Lung (tissue), 10 donors: ENCODE data around the gene C16orf89. TPM values are rescaled to one million over a fixed set of nuclear protein-coding genes. Genes with fewer than 3 reads are reported as not detected.
A peak's percentile ranks its signal among the peaks of the same experiment; 100 is the strongest.
"Not testable (repeated sequence)": the region's sequence is repeated elsewhere in the genome, so short reads cannot be mapped to it uniquely, and the experiment has no call there.

Source experiments
- ATAC-seq: fragments of 200-7000 bp; cut with Tn5 transposase; one replicate; pipeline ENCODE4 v1.9.1; 2020; ENCODE audit warnings: moderate number of reproducible peaks; ENCODE audit not compliant: insufficient read depth, low FRiP score
- DNase-seq, 3 donors: peaks; one replicate each; pipeline ENCODE4 v3.0.0-alpha.2; 2013 to 2017
- H3K27ac ChIP-seq, 2 donors: one replicate each; pipeline ENCODE4 v1.5.1; 2013; ENCODE audit warnings: mild to moderate bottlenecking in 2 of 2, moderate library complexity in 2 of 2, control low read depth in 1 of 2, inconsistent platforms in 1 of 2, low read depth in 1 of 2, low read length in 1 of 2
- H3K27me3 ChIP-seq, 3 donors: one replicate each; pipeline ENCODE4 v1.5.1; 2013; ENCODE audit warnings: low read length in 2 of 3; ENCODE audit not compliant: control insufficient read depth in 3 of 3, insufficient read depth in 3 of 3
- H3K36me3 ChIP-seq, 4 donors: one replicate each; pipeline ENCODE4 v1.5.1; 2013; ENCODE audit warnings: low read length in 4 of 4, mild to moderate bottlenecking in 1 of 4, moderate library complexity in 1 of 4; ENCODE audit not compliant: control insufficient read depth in 4 of 4, insufficient read depth in 4 of 4
- H3K4me1 ChIP-seq, 5 donors: one replicate each; pipeline ENCODE4 v1.5.1; 2013; ENCODE audit warnings: low read length in 5 of 5, mild to moderate bottlenecking in 2 of 5, moderate library complexity in 1 of 5; ENCODE audit not compliant: control insufficient read depth in 5 of 5, insufficient read depth in 5 of 5
- H3K4me3 ChIP-seq: one replicate; pipeline ENCODE4 v1.5.1; 2013; ENCODE audit warnings: mild to moderate bottlenecking, control low read depth, moderate library complexity
- H3K9ac ChIP-seq, 2 donors: one replicate each; pipeline ENCODE4 v1.5.1; 2013; ENCODE audit warnings: low read length in 2 of 2, control low read depth in 1 of 2; ENCODE audit not compliant: insufficient read depth in 1 of 2
- H3K9me3 ChIP-seq, 4 donors: one replicate each; pipeline ENCODE4 v1.5.1; 2013; ENCODE audit warnings: low read length in 3 of 4, mild to moderate bottlenecking in 1 of 4, moderate library complexity in 1 of 4; ENCODE audit not compliant: control insufficient read depth in 4 of 4, insufficient read depth in 3 of 4
- WGBS, 2 donors: extraction: QIAGEN DNeasy Blood & Tissue Kit; methylation state at CpG; one replicate each; pipeline ENCODE4 v1.1.7; 2013; 5-methylcytosine and 5-hydroxymethylcytosine counted together
- polyA plus RNA-seq, 2 donors: library from polyadenylated mRNA; stranded (reverse); fragments of 200-250 nt; gene quantifications; one replicate each; pipeline ENCODE4 v1.2.1, GENCODE V29; 2013
- total RNA-seq, 2 donors: library from RNA; depleted of rRNA in 1 of 2; stranded (reverse); fragments of >200 nt in 1 of 2; gene quantifications; one replicate each; pipeline ENCODE4 v1.2.1, GENCODE V29; 2014 to 2021
- donor health status: Bipolar disorder and iron deficiency.
- donor health status: healthy.
- donor health status: DM: yes; HTN: yes; CAD: no.

Gene C16orf89
- total and polyA plus RNA-seq, 4 donors = 39.2 to 356 (median 97.2) TPM

DNA sequence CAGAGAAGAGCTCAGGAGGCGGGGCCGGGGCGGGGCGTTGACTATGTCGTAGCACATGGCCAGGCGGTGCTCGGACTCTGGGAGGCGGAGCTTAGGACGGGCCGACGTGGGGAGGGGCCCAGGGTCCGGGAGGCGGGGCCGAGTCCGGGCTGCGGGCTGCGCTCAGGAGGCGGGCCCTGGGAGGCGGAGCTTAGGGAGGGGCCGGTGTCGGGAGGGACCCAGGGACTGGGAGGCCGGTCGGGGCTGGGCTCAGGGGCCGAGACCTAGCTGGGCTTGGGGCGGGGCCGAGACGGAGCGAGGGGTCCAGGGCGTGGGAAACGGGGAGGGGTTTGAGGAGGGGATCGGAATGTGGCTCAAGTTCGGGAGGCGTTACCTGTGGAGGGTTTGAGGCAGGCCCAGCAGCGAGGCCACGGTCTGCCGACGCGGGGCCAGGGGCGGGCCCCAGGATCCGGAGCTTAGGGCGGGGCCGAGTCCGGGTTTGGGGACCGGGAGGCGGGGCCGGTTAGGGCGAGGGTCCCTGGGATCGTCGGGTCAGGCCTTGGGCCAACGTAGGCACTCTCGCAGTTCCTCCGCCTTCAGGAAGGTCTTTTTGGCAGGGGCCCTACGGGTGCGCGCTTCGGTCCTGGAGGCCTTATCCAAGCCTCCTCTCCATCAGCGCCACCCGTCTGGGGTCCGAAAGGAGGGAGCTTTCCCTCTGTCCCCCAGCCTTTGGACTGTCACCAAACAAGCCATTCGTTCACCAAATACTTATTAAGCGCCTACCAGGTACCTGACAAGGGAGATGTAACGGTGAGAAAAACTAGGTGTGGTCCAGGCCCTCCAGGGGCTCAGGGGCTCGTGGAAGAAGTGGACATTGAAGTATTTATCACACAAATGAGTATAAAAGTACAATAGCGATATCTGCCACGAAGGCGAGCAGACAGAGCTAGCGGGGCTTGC, 32.7 kb upstream of the C16orf89 start:
- WGBS, 2 donors = 1% methylated on average over 42 to 56 of the region's 67 CpGs
- peak overlapping the region; percentile 55 to 80 for H3K27ac ChIP-seq
- peak overlapping the region in 1 of 2 donors; percentile 61 for H3K9ac ChIP-seq

DNA sequence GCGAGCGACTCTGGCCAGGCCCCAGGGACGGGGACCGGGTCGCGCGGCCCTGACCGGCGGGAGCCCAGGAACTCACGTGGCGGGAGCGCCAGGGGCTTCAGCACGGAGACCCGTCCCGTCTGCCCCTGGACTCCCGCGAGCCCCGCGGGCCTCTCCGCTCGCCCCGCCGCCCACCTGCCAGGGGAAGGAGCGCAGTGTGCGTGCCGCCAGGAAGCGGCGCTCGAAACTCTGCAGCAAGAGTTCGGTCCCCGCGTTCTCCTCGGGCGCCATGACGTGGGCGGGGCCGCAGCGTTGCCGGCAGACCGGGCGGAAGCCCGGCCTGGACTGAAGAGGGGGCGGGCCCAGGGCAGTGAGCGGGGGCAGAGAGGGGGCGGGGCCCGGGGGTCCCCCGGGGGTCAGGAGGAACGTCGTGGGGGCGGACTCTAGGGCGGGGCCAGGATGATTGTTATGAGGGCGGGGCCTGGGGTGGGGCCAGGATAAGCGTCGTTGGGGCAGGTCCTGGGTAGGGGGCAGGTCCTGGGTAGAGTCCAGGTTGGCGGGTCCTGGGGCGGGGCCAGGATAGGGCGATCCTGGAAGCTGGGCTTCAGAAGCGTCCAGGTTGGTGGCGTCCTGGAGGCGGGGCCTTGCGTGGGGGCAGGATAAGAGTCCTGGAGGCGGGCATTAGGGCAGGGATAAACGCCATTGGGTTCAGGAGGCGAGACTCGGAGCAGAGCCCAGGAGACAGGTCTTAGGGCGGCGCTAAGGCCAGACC, 31.9 kb upstream of the C16orf89 start, which contains the start of gene EEF2KMT:
TSS of gene EEF2KMT (minus strand) at position 326 of the 751 bp plus-strand sequence. CDS start at position 270, 56 bp downstream.
- H3K4me1 ChIP-seq, H3K36me3 ChIP-seq, H3K9me3 ChIP-seq, H3K27me3 ChIP-seq: not testable (repeated sequence)
- DNase-seq (peak; percentile 99), ATAC-seq (peak; percentile 100)
- H3K9ac ChIP-seq = peak within 1 kb of the TSS in 1 of 2 donors; percentile 61
- peak within 1 kb of the TSS; percentile 52 for H3K4me3 ChIP-seq
- H3K27ac ChIP-seq = peak within 1 kb of the TSS; percentile 69 to 80
- 1% methylated on average over 57 to 67 of the region's 67 CpGs for WGBS, 2 donors

More for the DNA sequence above, 32.7 kb upstream of the C16orf89 start:
- peak overlapping the region; percentile 50 for H3K4me3 ChIP-seq
- not testable (repeated sequence) for H3K9me3 ChIP-seq, H3K36me3 ChIP-seq, ATAC-seq, H3K27me3 ChIP-seq, H3K4me1 ChIP-seq
- DNase-seq = peak; percentile 82 to 86 (median 84)

DNA sequence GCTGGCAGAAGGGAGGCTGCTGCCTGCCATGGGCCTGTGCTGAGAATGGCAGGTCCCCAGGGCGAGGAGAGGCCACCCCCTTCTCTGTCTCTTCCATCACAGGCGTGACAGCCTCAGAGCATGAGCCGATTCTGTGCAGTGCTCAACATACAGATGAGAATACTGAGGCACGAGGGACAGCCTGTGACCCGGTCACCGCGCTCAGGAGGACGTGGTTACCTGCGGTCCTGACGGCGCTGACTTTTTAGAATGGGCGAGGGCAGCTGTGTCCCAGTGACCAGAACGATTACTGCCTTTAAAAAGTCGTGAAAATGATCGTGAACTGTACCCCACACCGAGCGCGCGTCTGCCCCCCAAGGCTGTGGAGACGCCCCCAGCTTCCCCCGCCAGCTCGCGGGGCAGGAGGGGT, 31.3 kb upstream of the C16orf89 start:
- H3K9me3 ChIP-seq, H3K27me3 ChIP-seq, H3K36me3 ChIP-seq, ATAC-seq, H3K9ac ChIP-seq, H3K4me1 ChIP-seq: not testable (repeated sequence)
- DNase-seq = peak; percentile 16 to 20 (median 17)
- WGBS, 2 donors = 0 to 1% methylated on average over 23 of the region's 23 CpGs
- Histone ChIP-seq H3K4me3 (peak overlapping the region; percentile 52), H3K27ac (peak overlapping the region; percentile 46 to 69)

GRCh38 chr16:5096437-5097060, 30.8 kb upstream of the C16orf89 start:
- not testable (repeated sequence) for H3K9ac ChIP-seq, H3K9me3 ChIP-seq, H3K36me3 ChIP-seq, H3K27ac ChIP-seq, ATAC-seq, H3K4me1 ChIP-seq, H3K27me3 ChIP-seq, DNase-seq
- peak overlapping the region; percentile 52 for H3K4me3 ChIP-seq
- WGBS, 2 donors = 37 to 38% methylated on average over 6 to 7 of the region's 7 CpGs

DNA sequence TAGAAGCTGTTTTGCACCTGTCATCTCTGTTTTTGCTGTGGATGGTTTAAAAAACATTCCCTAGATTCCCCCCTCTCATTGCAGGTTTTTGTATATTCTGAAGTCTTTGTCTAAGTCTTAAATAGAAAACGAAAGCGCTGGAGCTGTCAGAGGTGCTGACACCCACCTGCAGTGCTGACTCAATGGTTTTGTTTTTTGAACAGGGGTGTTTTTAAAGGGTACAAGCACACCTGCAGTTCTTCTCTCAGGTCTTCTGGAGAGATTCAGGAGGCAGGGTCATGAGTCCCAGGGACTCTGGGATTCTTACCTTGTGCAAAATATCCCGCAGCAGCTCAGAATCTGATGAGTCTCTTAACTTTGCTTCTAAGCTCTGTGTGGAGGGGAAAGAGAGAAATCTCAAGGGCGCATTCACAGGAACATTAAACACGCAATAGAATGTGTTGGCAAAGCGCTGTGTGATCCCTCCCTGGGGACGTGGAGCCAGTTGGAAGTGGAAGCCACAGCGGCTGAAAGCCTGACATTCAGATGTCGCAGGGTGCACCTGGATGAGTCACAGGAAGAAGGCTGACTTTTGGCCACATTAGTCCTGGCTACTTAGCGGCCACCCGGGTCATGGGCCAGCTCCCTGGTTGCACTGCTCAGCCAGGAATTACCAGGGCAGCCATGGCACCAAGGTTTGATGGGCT, 29.5 kb upstream of the C16orf89 start:
- WGBS, 2 donors = 68 to 75% methylated on average over 11 of the region's 11 CpGs
- ATAC-seq, H3K27me3 ChIP-seq, DNase-seq, H3K36me3 ChIP-seq, H3K27ac ChIP-seq, H3K9me3 ChIP-seq, H3K4me1 ChIP-seq, H3K4me3 ChIP-seq, H3K9ac ChIP-seq: not testable (repeated sequence)

DNA sequence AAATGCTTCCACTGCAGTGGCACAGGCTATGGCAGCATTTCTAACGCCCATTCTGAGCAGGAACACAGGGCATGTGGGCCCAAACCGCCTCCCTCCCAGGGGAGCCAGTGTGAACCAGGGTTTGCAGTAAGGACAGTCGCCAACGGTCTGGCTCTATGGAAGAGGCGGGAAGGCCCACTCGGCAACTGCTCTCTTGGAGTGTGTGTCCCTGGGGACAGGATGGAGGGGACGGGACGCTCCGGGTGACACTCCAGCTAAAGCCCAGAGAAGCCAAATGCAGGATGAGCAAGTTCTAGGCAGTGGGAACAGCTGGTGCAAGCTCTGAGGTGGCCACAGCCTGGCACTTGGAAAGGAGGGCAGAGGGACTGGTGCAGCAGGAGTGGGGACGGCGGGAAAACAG, 28.0 kb upstream of the C16orf89 start:
- WGBS, 2 donors = 73 to 99% methylated on average over 9 to 11 of the region's 11 CpGs
- not testable (repeated sequence) for H3K9me3 ChIP-seq, ATAC-seq, H3K9ac ChIP-seq, H3K4me3 ChIP-seq, H3K27me3 ChIP-seq, DNase-seq, H3K27ac ChIP-seq, H3K4me1 ChIP-seq
- peaks cover 0 to 14% (median 2%) of the 10 kb centered on the region in 4 donors for H3K36me3 ChIP-seq

GRCh38 chr16:5093081-5093480, 27.3 kb upstream of the C16orf89 start:
- not testable (repeated sequence) for H3K27me3 ChIP-seq, H3K9me3 ChIP-seq, H3K9ac ChIP-seq, DNase-seq, H3K4me3 ChIP-seq, ATAC-seq, H3K27ac ChIP-seq, H3K4me1 ChIP-seq
- peaks cover 0 to 18% (median 2%) of the 10 kb centered on the region in 4 donors for H3K36me3 ChIP-seq
- WGBS, 2 donors = 89 to 92% methylated on average over 6 to 9 of the region's 9 CpGs
